Activated CD8-positive, alpha-beta memory T cell treated with anti-CD3 and anti-CD28 coated beads, Interleukin-2, amount 50 U/mL, for 1 hour (primary cell): ENCODE results near the gene KHDC4.
"Not testable (repeated sequence)": the region's sequence is repeated elsewhere in the genome, so short reads cannot be mapped to it uniquely, and the experiment has no call there.

Source experiments
- DNase-seq: peaks from one replicate; pipeline ENCODE4 v3.0.0-alpha.2; 2020; ENCODE audit errors: extremely low read depth

KHDC4 gene

DNA sequence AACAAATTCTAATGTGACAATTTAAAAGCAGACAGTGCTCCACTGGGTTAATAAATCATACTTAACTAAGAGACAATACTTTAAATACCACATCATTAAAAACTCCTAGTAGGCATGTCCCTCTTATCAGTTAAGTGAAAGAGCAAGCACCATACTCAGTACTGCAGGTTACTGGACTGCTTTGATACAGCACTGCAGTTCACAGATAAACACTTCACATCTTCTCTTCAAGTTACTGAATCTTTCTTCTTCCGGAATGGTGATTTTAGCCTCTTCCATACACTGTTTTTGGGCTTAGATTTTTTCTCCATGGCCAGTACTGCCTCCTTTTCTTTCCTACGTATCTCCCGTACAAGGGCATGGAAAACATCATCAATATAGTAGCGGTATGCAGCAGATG is 34.1 kb downstream of the KHDC4 start:
- no peak for DNase-seq

DNA sequence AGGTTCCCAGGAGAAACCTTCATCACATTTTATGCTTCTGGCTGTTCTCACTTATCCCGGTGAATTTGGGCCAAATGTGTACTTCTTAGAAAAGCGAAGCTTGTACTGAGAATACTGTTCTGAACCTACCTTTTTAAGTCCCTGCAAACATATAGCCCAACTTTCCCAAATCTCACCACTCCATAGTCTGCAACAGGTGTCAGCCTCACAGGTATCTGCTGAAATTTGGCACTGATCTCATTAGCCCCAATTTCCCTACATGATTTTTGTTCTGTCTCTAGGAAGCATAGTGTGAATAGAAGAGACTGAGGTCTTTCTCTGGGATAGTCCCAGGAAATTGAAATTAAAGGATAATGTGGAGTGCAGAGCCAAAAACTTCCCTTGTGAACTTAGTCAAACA is 34.5 kb downstream of the KHDC4 start:
- no peak for DNase-seq

GRCh38 chr1:155898888-155899287 is 35.3 kb downstream of the KHDC4 start:
- DNase-seq = no peak

GRCh38 chr1:155897746-155898145 is 36.5 kb downstream of the KHDC4 start:
- DNase-seq = no peak

- not testable (repeated sequence) for DNase-seq
Measured at GRCh38 chr1:155896476-155896875, 37.7 kb downstream of the KHDC4 start.

DNA sequence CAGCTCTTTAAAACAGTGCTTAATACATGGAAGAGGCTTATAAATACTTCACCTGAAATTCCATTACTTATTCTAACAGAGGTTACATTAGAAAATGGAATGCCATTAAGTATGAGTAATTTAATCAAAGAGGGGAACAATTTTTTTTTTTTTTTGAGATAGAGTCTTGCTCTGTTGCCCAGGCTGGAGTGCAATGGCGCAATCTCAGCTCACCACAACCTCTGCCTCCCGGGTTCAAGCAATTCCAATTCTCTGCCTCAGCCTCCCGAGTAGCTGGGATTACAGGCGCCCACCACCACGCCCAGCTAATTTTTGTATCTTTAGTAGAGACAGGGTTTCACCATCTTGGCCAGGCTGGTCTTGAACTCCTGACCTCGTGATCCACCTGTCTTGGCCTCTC is 38.6 kb downstream of the KHDC4 start:
- not testable (repeated sequence) for DNase-seq

- no peak for DNase-seq
Measured at GRCh38 chr1:155893389-155894142, 40.6 kb downstream of the KHDC4 start.

DNA sequence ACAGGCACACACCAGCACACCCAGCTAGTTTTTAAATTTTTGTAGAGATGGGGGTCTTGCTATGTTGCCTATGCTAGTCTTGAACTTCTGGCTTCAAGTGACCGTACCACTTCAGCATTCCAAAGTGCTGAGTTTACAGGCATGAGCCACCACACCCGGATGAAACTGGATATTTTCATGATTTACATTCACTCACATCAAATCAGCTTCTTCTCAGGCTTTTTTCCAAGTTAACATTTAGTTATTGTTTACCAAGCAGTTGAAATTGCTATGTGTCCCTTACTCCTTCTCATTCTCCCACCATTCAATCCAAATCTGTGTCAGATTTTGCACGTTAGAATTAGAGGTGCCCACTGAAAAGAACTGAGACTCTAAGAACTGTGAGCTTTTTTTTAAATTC is 41.4 kb downstream of the KHDC4 start:
- no peak for DNase-seq

- no peak for DNase-seq
Measured at GRCh38 chr1:155890251-155890650, 44.0 kb downstream of the KHDC4 start.

DNA sequence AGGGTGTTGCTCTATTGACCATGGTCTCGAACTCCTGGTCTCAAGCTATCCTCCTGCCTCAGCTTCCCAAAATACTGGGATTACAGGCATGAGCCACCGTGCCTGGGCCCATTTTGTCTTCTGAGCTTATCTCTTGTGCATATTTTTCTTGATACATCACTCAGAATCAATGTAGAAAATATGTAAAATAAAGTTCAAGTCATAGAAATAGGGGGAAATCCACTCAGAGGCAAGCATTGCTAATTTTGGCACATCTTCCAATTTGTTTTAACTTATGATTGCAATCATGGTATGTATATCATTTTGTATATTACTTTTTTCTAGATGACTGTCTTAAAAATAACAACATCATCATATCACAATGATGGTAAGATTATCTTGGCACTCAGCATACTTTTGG is 44.6 kb downstream of the KHDC4 start:
- no peak for DNase-seq

- no peak for DNase-seq
Measured at GRCh38 chr1:155888481-155888880, 45.7 kb downstream of the KHDC4 start.

DNA sequence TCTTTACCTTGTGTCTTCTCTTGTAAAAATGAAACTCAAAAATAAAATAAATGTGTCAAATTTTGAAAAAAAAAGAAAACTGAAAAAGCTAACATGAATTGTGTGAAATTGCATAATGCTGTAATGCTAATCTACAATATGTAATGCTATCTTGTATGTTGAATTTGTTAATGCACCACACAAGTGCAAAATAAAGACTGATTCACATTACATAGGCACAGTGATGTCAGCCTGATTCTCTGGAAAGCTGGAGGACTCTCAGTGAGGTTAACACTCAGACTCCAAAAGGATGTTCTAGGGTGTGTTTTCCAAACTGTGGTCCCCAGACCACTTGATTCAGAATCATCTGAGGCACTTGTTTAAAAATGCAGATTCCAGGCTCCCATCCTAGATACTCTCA is 49.2 kb downstream of the KHDC4 start:
- DNase-seq = no peak

GRCh38 chr1:155884031-155884960 is 49.9 kb downstream of the KHDC4 start:
- no peak for DNase-seq

DNA sequence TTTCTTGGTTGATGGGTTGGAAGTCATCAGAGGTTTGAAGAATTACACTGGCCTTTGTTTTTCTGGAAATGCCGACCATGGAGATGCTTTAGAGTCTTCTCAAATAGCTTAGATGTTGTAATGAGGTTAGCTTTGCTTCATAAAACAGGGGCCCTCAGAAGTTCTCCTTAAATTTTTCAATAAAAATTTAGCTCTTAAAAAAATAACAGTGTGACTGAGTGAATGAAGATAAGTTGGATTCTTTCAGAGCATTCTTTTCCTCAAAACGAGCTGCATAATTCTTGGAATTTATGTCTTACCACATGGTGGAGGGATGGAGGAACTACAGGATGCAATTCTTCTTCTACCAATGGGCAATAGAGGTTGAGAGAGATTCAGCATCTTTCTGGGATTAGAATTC is 51.4 kb downstream of the KHDC4 start:
- no peak for DNase-seq

- DNase-seq = no peak
Measured at GRCh38 chr1:155882235-155882634, 52.0 kb downstream of the KHDC4 start.

GRCh38 chr1:155880950-155881349 is 53.3 kb downstream of the KHDC4 start:
- no peak for DNase-seq

DNA sequence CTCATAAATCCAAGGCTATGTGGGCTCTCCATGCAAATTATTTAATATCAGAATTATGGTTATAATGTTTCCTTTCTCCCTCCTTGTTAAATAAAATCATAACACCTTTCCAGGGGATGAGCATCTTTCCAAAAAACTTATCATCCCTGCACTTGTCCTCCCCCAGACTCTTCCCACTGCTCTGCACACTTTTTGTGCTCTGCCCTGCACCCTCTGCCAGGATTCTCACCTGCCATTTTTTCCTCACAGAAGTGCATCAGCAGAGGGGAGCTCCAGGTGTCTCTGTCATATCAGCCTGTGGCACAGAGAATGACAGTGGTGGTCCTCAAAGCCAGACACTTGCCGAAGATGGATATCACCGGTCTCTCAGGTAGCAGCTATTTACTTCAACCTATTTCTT is 54.0 kb downstream of the KHDC4 start:
- DNase-seq = no peak

GRCh38 chr1:155877945-155878344 is 56.3 kb downstream of the KHDC4 start:
- no peak for DNase-seq

DNA sequence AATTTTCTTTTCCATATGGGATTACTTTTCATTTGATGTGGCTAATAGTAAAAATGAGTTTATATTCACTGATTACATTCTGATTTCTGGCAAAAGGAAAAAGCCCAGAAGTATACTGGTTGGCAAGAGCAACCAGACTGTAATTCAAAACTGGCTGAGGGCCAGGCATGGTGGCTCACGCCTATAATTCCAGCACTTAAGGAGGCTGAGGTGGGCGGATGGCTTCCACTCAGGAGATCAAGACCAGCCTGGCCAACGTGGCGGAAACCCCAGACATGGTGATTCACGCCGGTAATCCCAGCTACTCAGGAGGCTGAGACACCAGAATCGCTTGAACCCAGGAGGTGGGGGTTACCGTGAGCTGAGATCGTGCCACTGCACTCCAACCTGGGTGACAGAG is 60.4 kb downstream of the KHDC4 start:
- DNase-seq = no peak

DNA sequence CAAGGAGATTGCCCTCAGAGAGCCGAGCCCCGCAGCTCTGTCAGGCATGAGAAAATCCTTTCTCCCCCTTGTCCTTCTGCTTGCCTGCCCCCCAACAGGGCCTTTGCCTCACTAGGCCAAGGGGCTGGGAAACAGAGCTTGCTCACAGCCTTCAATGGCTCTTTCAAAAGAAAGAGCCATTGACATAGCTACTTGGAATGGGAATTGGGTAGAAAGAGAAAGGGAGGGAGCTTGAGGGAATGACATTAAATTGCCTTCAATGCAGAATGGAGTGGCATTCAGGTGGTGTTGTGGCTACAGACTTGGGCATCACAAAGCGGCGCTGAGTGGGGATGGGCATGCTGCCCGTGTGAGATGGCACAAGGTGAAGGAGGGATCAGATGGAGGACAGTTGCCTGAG is 61.7 kb downstream of the KHDC4 start:
- DNase-seq = no peak

DNA sequence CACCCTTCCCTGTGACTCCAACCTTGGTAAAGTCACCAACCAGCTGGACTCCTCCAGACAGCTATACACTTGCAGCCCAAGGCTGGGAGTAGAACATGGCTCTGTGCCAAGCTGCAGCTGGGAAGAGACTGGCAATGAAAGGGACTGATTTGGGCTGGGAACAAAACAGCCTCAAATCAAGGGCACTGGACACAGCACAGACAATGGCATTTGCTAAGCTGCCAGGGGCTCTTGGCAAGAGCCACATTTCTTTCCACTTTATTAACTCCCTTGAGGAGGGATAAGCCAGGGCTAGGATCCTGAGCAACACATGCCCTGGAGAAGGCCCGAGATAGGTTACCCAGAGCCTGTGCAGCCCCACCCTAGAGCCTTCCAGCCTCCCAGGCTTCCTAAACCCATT is 62.8 kb downstream of the KHDC4 start:
- no peak for DNase-seq

GRCh38 chr1:155867766-155868165 is 66.4 kb downstream of the KHDC4 start:
- no peak for DNase-seq

- no peak for DNase-seq
Measured at GRCh38 chr1:155864393-155864792, 69.8 kb downstream of the KHDC4 start.
